Epithelial cell of esophagus (primary cell): ENCODE data around the gene CDC6.

Experiments
- DNase-seq: peaks from one replicate; pipeline ENCODE4 v3.0.0; 2010; ENCODE audit warnings: low read depth
- H3K4me3 ChIP-seq: 2 replicates; pipeline ENCODE4 v1.5.1; 2011; ENCODE audit warnings: mild to moderate bottlenecking, low read length, control low read depth
- TF ChIP-seq, protein P1 (sequence below): IDR thresholded peaks from 2 replicates; pipeline ENCODE4 v1.5.1; 2011; ENCODE audit warnings: low read depth, mild to moderate bottlenecking, low read length, control low read depth, inconsistent platforms; ENCODE audit not compliant: insufficient read depth; ENCODE audit errors: missing control alignments

The CDC6 gene

DNA sequence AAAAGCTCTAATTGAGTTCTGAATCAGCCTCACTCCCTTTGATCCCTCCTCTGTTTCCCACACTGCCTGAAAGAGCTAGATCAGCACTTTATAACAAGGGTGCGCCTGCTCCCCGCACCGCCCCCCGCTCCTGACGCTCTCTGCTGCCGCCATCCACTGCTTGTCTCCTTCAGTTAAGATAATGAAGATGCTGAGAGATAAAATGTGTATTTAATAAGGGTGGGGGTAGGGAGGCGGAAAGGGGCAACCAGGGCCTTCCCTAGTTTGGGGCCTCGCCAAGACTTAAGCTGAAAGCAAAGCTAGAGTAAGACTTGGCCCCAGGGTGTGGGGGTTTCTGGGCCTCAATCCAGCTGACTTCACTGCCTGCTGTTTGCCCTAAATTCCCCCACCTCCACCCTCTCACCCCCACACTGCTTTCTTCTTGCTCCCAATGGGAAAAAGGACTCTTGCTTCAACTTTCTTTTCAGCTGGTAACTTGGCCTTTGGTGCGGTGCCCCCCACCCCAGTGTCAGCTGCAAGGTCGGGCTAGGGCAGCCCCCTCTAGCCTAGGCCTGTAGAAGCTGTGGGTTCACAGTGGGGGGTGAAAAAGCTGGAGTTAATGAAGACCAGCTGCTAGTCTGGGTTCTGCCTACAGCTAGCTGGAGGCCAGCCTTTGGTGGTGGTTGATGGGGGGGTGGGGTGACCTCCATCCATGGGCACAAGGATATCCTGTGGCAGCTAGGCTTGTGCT lies 19.5 kb downstream of the CDC6 start:
- TF ChIP-seq, protein P1, sequence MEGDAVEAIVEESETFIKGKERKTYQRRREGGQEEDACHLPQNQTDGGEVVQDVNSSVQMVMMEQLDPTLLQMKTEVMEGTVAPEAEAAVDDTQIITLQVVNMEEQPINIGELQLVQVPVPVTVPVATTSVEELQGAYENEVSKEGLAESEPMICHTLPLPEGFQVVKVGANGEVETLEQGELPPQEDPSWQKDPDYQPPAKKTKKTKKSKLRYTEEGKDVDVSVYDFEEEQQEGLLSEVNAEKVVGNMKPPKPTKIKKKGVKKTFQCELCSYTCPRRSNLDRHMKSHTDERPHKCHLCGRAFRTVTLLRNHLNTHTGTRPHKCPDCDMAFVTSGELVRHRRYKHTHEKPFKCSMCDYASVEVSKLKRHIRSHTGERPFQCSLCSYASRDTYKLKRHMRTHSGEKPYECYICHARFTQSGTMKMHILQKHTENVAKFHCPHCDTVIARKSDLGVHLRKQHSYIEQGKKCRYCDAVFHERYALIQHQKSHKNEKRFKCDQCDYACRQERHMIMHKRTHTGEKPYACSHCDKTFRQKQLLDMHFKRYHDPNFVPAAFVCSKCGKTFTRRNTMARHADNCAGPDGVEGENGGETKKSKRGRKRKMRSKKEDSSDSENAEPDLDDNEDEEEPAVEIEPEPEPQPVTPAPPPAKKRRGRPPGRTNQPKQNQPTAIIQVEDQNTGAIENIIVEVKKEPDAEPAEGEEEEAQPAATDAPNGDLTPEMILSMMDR: no peak
- DNase-seq: peak; percentile 55

GRCh38 chr17:40307740-40308239 lies 20.1 kb downstream of the CDC6 start:
- DNase-seq: no peak

More for the DNA sequence above, 19.5 kb downstream of the CDC6 start:
- H3K4me3 ChIP-seq: no peak overlapping the region

DNA sequence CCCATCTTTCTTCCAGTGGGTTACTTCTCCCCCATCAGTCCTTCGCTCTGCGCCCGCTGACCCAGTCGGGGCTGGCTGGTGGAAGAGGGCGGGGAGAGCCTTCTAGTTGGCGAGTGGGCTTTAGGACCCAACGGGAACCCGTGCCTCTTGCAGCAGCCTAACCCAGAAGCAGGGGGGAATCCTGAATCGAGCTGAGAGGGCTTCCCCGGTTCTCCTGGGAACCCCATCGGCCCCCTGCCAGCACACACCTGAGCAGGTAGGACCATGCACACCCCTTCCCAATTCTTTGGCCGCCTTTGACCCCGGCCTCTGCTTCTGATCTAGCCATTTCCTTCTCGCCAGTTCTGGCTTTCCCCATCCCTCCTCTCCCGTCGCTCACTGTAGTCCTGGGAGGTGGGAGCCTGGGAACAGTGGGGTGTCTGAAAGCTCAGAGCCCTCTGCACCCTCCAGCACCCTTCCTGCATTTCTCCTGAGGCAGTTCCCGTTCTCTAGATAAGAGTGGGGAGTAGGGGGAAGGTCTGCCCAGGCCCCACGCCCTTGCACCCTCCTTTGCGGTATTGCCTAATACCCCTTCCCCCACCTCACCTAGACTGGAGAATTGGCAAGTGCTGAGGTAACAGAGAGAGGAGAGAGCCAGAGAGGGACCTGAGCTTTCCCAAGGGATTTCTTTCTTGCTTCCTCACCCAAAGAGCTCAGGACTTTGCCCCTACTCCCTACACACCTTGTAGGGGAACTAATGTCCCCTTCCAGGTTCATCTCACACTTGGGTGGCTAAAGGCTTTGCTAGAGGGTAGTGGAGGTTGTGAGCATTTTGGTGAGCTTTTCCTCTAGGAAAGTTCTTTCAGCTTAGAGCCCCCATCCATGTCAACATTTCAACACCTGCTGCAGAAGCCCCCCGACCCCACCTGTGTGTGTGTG lies 21.6 kb downstream of the CDC6 start, which contains the start of gene RARA:
Gene RARA (plus strand): TSS at position 150 of the 918 bp plus-strand sequence. CDS start 22,039 bp downstream, outside the sequence.
- DNase-seq: peak; percentile 69
- TF ChIP-seq, protein P1: no peak
- H3K4me3 ChIP-seq: peak within 1 kb of the TSS; percentile 77

More at GRCh38 chr17:40307740-40308239, 20.1 kb downstream of the CDC6 start:
- TF ChIP-seq, protein P1: no peak
- H3K4me3 ChIP-seq: no peak overlapping the region

- TF ChIP-seq, protein P1: no peak
- peak overlapping the region; percentile 77 for H3K4me3 ChIP-seq
- no peak for DNase-seq
These were observed 22.4 kb downstream of the CDC6 start for GRCh38 chr17:40309949-40310510.

GRCh38 chr17:40310882-40311391 lies 23.3 kb downstream of the CDC6 start:
- DNase-seq: no peak
- TF ChIP-seq, protein P1: no peak
- H3K4me3 ChIP-seq: no peak overlapping the region

- TF ChIP-seq, protein P1: no peak
- no peak overlapping the region for H3K4me3 ChIP-seq
- peak; percentile 54 for DNase-seq
These were observed 23.9 kb downstream of the CDC6 start for GRCh38 chr17:40311575-40311974.
